ENCODE data around the gene CCSER1.

CCSER1 gene

GRCh38 chr4:90498175-90498574 lies 371.0 kb downstream of the CCSER1 start:
- Histone ChIP-seq H3K27me3 (no peaks in the 10 kb centered on the region), H3K4me1 (no peaks in the 10 kb centered on the region)
- no peak for TF ChIP-seq CTCF (IDR thresholded peaks at IDR 0.05; ENCODE audit: low read depth, low read length)

GRCh38 chr4:90503677-90504076 lies 376.5 kb downstream of the CCSER1 start:
- H3K9me3 ChIP-seq: no peaks in the 10 kb centered on the region
- TF ChIP-seq CTCF (IDR thresholded peaks at IDR 0.05; ENCODE audit: low read depth, low read length): no peak
- DNase-seq: no peak
- no peak overlapping the region for H3K4me3 ChIP-seq (ENCODE audit: low read depth, low read length)
- no peaks in the 10 kb centered on the region for H3K36me3 ChIP-seq
- H3K27me3 ChIP-seq: no peaks in the 10 kb centered on the region
- H3K4me1 ChIP-seq: no peaks in the 10 kb centered on the region

More at GRCh38 chr4:90498175-90498574, 371.0 kb downstream of the CCSER1 start:
- H3K9me3 ChIP-seq: no peaks in the 10 kb centered on the region
- H3K4me3 ChIP-seq (ENCODE audit: low read depth, low read length): no peak overlapping the region
- DNase-seq: no peak
- H3K36me3 ChIP-seq: no peaks in the 10 kb centered on the region

DNA sequence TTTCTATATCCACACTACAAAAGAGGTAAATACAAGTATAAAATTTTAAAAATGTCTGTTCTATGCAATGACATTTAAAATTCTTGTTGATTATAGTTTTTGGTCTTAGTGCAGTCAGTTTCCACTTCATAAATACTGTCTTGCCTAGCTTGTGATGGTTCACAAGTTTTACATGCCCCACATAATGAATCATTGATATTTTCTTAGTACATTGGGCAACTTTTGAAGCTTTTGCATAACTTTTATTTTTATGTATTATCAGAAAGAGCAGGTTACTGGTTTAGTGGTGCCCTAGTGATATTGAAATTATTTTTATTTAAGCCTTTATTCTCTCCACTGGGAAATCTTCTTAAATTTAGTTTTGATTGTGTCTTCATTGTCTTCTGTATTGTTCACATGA lies 388.0 kb downstream of the CCSER1 start:
- Histone ChIP-seq H3K27me3 (no peaks in the 10 kb centered on the region), H3K4me3 (ENCODE audit: low read depth, low read length) (no peak overlapping the region), H3K9me3 (no peaks in the 10 kb centered on the region), H3K36me3 (no peaks in the 10 kb centered on the region), H3K4me1 (no peaks in the 10 kb centered on the region)
- TF ChIP-seq CTCF (IDR thresholded peaks at IDR 0.05; ENCODE audit: low read depth, low read length): no peak
- DNase-seq: no peak

DNA sequence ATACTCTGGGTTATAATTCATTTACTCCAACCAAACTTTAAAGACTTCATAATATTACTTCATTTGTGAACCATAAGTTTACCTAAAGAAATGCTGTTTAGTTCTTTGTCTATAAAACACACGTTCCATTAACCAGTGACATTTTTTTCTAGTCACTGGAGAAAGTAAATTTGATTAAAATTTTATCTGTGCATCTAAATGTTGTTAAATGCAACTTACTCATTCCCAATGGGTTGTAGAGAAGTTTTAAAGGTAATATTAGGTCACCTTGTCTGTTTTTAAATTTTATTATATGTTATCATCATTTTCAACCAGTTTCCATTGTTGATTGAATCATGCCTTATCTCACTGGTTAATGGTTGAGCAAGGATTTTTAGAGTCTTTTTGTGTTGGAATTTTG lies 401.4 kb downstream of the CCSER1 start:
- Histone ChIP-seq H3K27me3 (no peaks in the 10 kb centered on the region), H3K4me3 (ENCODE audit: low read depth, low read length) (no peak overlapping the region), H3K36me3 (no peaks in the 10 kb centered on the region), H3K9me3 (no peaks in the 10 kb centered on the region), H3K4me1 (no peaks in the 10 kb centered on the region)
- TF ChIP-seq CTCF (IDR thresholded peaks at IDR 0.05; ENCODE audit: low read depth, low read length): no peak
- DNase-seq: no peak

GRCh38 chr4:90536408-90536807 lies 409.2 kb downstream of the CCSER1 start:
- Histone ChIP-seq H3K4me1 (no peaks in the 10 kb centered on the region; the same call in 1 of the 2 replicates), H3K4me3 (ENCODE audit: low read depth, low read length) (no peak overlapping the region), H3K9me3 (no peaks in the 10 kb centered on the region), H3K36me3 (no peaks in the 10 kb centered on the region), H3K27me3 (no peaks in the 10 kb centered on the region)
- no peak for TF ChIP-seq CTCF (IDR thresholded peaks at IDR 0.05; ENCODE audit: low read depth, low read length)
- DNase-seq: peak; percentile 5

DNA sequence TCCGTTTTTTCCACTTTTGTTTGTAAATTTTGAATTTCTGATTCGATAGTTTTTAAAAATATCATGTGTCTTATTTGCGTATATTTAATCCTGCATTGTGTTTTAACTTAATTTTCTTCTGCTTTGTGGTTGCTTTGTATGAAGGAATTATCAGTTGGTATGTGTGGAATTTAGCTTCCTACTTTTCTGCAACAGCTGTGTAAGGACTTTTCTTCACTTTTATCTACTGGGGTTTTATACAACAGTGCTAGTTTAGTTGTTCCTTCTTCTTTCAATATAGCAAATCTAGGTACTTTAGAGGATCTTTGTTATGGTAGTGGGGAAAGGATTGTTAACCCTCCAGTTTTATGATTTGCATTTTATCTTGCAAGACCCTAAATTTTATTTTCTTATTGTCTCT lies 410.3 kb downstream of the CCSER1 start:
- H3K9me3 ChIP-seq: no peaks in the 10 kb centered on the region

More for the DNA sequence above, 410.3 kb downstream of the CCSER1 start:
- Histone ChIP-seq H3K4me1 (no peaks in the 10 kb centered on the region; the same call in 1 of the 2 replicates), H3K27me3 (no peaks in the 10 kb centered on the region), H3K4me3 (ENCODE audit: low read depth, low read length) (no peak overlapping the region), H3K36me3 (no peaks in the 10 kb centered on the region)
- TF ChIP-seq CTCF (IDR thresholded peaks at IDR 0.05; ENCODE audit: low read depth, low read length): no peak
- no peak for DNase-seq

All from BE2C (cell line).